HepG2 (cell line): ENCODE data around the gene TBC1D24. TPM values are rescaled to one million over a fixed set of nuclear protein-coding genes. Genes with fewer than 3 reads are reported as not detected.

ENCODE experiments used
- CREBL2 ChIP-seq: sonication (generic); formaldehyde crosslinking; IDR thresholded peaks from 2 replicates; pipeline ENCODE4 v1.8.1; 2023; ENCODE audit warnings: missing genetic modification reagents, mild to moderate bottlenecking, borderline replicate concordance
- HNRNPL ChIP-seq: fragments of 200-400 bp; formaldehyde crosslinking; IDR thresholded peaks from 2 replicates; pipeline ENCODE4 v1.6.1; 2017; ENCODE audit warnings: mild to moderate bottlenecking, low read depth, low read length
- HOXD1 ChIP-seq: sonication (generic); formaldehyde crosslinking; IDR thresholded peaks from 2 replicates; pipeline ENCODE4 v1.5.0; 2020; ENCODE audit warnings: missing genetic modification reagents
- PRDM15 ChIP-seq: sonication (generic); formaldehyde crosslinking; IDR thresholded peaks from 2 replicates; pipeline ENCODE4 v1.4.0; 2020; ENCODE audit warnings: missing genetic modification reagents
- SMAD1 ChIP-seq: sonication (generic); formaldehyde crosslinking; IDR thresholded peaks from 2 replicates; pipeline ENCODE4 v1.4.0; 2020; ENCODE audit warnings: missing genetic modification reagents, low read depth, mild to moderate bottlenecking, borderline replicate concordance
- SSRP1 ChIP-seq: IDR thresholded peaks from 2 replicates; pipeline ENCODE4 v1.6.1; 2016; ENCODE audit warnings: control low read depth
- SYNCRIP ChIP-seq: fragments of 200-400 bp; formaldehyde crosslinking; IDR thresholded peaks from 2 replicates; pipeline ENCODE4 v1.6.1; 2018; ENCODE audit warnings: mild to moderate bottlenecking, low read depth, low read length; ENCODE audit not compliant: insufficient read depth
- TBL1XR1 ChIP-seq: fragments of 150-350 bp; IDR thresholded peaks from 2 replicates; pipeline ENCODE4 v1.6.1; 2014; ENCODE audit warnings: borderline replicate concordance, low read length; ENCODE audit not compliant: partially characterized antibody
- ZFP1 ChIP-seq: IDR thresholded peaks from 2 replicates; pipeline ENCODE4 v1.6.1; 2016
- ZMAT5 ChIP-seq: sonication (generic); formaldehyde crosslinking; IDR thresholded peaks from 2 replicates; pipeline ENCODE4 v1.5.0; 2020; ENCODE audit warnings: mild to moderate bottlenecking, low read depth, missing genetic modification reagents, borderline replicate concordance
- ZNF407 ChIP-seq: sonication (generic); formaldehyde crosslinking; IDR thresholded peaks from one replicate; pipeline ENCODE4 v1.5.1; 2020; ENCODE audit warnings: mild to moderate bottlenecking, missing genetic modification reagents; ENCODE audit errors: not compliant biosample characterization
- ZNF543 ChIP-seq: sonication (generic); formaldehyde crosslinking; IDR thresholded peaks from 2 replicates; pipeline ENCODE4 v1.4.0; 2020; ENCODE audit warnings: mild to moderate bottlenecking, missing genetic modification reagents
- ZNF547 ChIP-seq: sonication (generic); formaldehyde crosslinking; IDR thresholded peaks from 2 replicates; pipeline ENCODE4 v1.5.1; 2020; ENCODE audit warnings: mild to moderate bottlenecking, missing genetic modification reagents
- ZNF766 ChIP-seq: sonication (generic); formaldehyde crosslinking; IDR thresholded peaks from 2 replicates; pipeline ENCODE4 v1.5.0; 2020; ENCODE audit warnings: missing genetic modification reagents, borderline replicate concordance
- ZNF775 ChIP-seq: sonication (generic); formaldehyde crosslinking; IDR thresholded peaks from 2 replicates; pipeline ENCODE4 v1.4.0; 2020; ENCODE audit warnings: missing genetic modification reagents, mild to moderate bottlenecking, moderate library complexity, borderline replicate concordance
- ZSCAN31 ChIP-seq: sonication (generic); formaldehyde crosslinking; IDR thresholded peaks from 2 replicates; pipeline ENCODE4 v1.5.0; 2020; ENCODE audit warnings: low read depth, mild to moderate bottlenecking, missing genetic modification reagents
- polyA plus RNA-seq, 8 experiments: library from polyadenylated mRNA; depleted of rRNA in 3 of 8; stranded (reverse) in 7 of 8; unstranded in 1 of 8; fragments of >200 nt; fragmentation: Illumina TruSeq in 4 of 8; extraction: Trizol in 4 of 8; gene quantifications; 2 replicates each; pipeline versions ENCODE4 v1.2.1 to v1.2.3, GENCODE V29; 2011 to 2016; ENCODE audit warnings: low read depth in 4 of 8, missing spikeins in 1 of 8, mixed read lengths in 1 of 8; ENCODE audit not compliant: insufficient read depth in 1 of 8
- total RNA-seq, 5 experiments: library from RNA; depleted of rRNA; stranded (reverse); fragments of >200 nt; fragmentation: Illumina TruSeq; extraction: Trizol; gene quantifications; 2 replicates each; pipeline ENCODE4 v1.2.3, GENCODE V29; 2016; ENCODE audit warnings: low read depth in 1 of 5

Gene TBC1D24
- total and polyA plus RNA-seq, 2 of the 13 experiments (the other 11 are each of a cell fraction or from before 2014, with no cell fraction given): 7.7 to 13.7 TPM

GRCh38 chr16:2473999-2474876, 689 bp upstream of the TBC1D24 start (continued):
- TF ChIP-seq ZNF775 (CRISPR knock-in tag) (no peak), ZSCAN31 (CRISPR knock-in tag) (no peak; the same call in 1 of the 2 replicates), SSRP1 (CRISPR knock-in tag) (no peak), ZNF543 (CRISPR knock-in tag) (no peak), ZNF407 (CRISPR knock-in tag) (no peak), ZNF547 (CRISPR knock-in tag) (no peak), PRDM15 (0 out of 2 replicates have a peak, but pooled peaks have one; percentile 13), TBL1XR1 (no peak), CREBL2 (CRISPR knock-in tag) (no peak), SYNCRIP (no peak), HOXD1 (CRISPR knock-in tag) (0 out of 2 replicates have a peak, but pooled peaks have one; percentile 29), ZFP1 (CRISPR knock-in tag) (no peak), HNRNPL (no peak), SMAD1 (CRISPR knock-in tag) (no peak), ZMAT5 (CRISPR knock-in tag) (no peak), ZNF766 (CRISPR knock-in tag) (no peak)
